B cell (primary cell): ENCODE results near the gene ESR1.

ENCODE experiments used
- CTCF ChIP-seq: fragments of 200-600 bp; IDR thresholded peaks from one replicate; pipeline ENCODE4 v1.8.0; 2022; ENCODE audit warnings: antibody characterized with exemption, mild to moderate bottlenecking
- EZH2 ChIP-seq: IDR thresholded peaks from 2 replicates; pipeline ENCODE4 v1.6.1; 2012; ENCODE audit warnings: borderline replicate concordance, low read depth, mild to moderate bottlenecking, moderate library complexity, low read length; ENCODE audit not compliant: insufficient read depth, poor library complexity, severe bottlenecking

- TF ChIP-seq CTCF (no peak), EZH2 (no peak)
Observed at GRCh38 chr6:151832710-151833109, 25.2 kb downstream of the ESR1 start.
